HCT116 (cell line): Measurements from ENCODE around the gene RXYLT1.

ENCODE experiments used
- EGR1 ChIP-seq: IDR thresholded peaks from 2 replicates; pipeline ENCODE4 v1.6.1; 2012; ENCODE audit warnings: low read depth
- EZH2 ChIP-seq: fragments of 200-600 bp; sonication (generic); IDR thresholded peaks from 2 replicates; pipeline ENCODE4 v1.6.1; 2017; ENCODE audit warnings: antibody characterized with exemption, mixed run types

GRCh38 chr12:63747553-63747952, 32.2 kb upstream of the RXYLT1 start:
- TF ChIP-seq EZH2 (no peak), EGR1 (no peak)
